ENCODE measurements around the gene SH3BGRL2. TPM values are rescaled to one million over a fixed set of nuclear protein-coding genes. Genes with fewer than 3 reads are reported as not detected.

Gene SH3BGRL2
- total RNA-seq, 1 experiment from 2014 or later: 11.8 TPM

DNA sequence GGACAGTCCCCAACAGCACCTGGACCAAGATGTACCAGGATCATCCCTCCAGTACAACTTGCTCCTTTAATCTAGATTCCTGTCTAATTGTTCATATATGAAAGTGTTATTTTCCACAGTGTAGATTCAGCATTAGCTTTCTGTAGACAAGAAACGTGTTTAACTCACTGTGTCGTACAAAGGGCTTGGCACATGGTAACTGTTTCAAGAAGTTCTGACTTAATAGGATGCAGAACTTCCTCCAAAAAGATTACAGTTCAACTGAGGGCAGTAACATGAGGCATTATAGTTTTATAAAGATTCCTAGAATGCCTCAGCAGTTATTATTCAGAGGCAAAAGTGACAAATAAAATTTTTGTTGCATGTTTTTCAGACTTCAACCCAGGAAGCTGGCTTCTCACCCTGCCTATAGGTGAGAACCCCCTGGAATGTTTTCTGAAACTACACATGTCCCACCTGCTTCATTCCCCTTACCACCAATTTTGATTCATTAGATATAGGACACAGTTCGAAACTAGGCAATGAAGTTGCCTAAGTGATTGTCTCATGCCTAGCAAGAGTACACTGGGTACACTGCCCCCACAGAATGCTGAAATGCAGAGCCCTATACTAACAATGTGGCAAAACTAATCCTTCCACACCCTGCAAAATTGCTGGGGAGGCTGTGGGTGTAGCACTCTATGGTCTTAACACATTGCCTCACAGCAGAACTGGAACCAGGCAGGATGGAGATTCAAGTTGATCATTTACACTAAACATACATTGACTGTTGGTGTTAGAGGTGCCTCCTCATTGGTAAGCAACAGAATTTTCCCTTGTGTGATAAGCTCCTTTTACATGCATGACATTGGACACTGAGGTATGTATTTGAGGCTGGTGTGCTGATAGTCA is 22.6 kb upstream of the SH3BGRL2 start:
- no peak overlapping the region for H3K23ac ChIP-seq (ENCODE audit: insufficient read length, low read depth, low read length)
- no peak overlapping the region for H2AFZ ChIP-seq (ENCODE audit: low read length)
- Mint-ChIP-seq H3K9me3 (no peaks in the 10 kb centered on the region), H3K4me1 (no peaks in the 10 kb centered on the region; a peak in 1 of 4 replicates), H3K27ac (no peak overlapping the region; a peak in 1 of 7 replicates), H3K36me3 (ENCODE audit: insufficient read depth in 1 of 3, low read depth in 3 of 3) (no peaks in the 10 kb centered on the region), H3K4me3 (no peak overlapping the region), H3K27me3 (ENCODE audit: low read depth) (no peaks in the 10 kb centered on the region)
- no peak for DNase-seq
- H3K9me3 ChIP-seq (ENCODE audit: control insufficient read depth, low read depth, low read length): no peaks in the 10 kb centered on the region
- no peak overlapping the region for H2AK5ac ChIP-seq (ENCODE audit: insufficient read length, low read length)
- no peak overlapping the region for H2BK15ac ChIP-seq (ENCODE audit: low read depth, low read length)
- no peak overlapping the region for H3K27ac ChIP-seq (ENCODE audit: insufficient read length, low read depth, low read length)
- no peak overlapping the region for H3K18ac ChIP-seq (ENCODE audit: insufficient read length, low read depth, low read length)
- no peaks in the 10 kb centered on the region for H3K79me2 ChIP-seq (ENCODE audit: insufficient read depth, low read length)
- H4K5ac ChIP-seq (ENCODE audit: insufficient read length, low read depth, low read length): no peak overlapping the region
- H4K8ac ChIP-seq (replicated peaks; ENCODE audit: insufficient read length, low read depth, low read length): no peak overlapping the region
- H3K4me2 ChIP-seq (ENCODE audit: insufficient read depth, insufficient read length, low read length): no peak overlapping the region
- no peaks in the 10 kb centered on the region for H3K4me1 ChIP-seq (ENCODE audit: insufficient read depth, low read length)
- no peak overlapping the region for H2BK5ac ChIP-seq (ENCODE audit: insufficient read length, low read length)
- TF ChIP-seq, protein P1, sequence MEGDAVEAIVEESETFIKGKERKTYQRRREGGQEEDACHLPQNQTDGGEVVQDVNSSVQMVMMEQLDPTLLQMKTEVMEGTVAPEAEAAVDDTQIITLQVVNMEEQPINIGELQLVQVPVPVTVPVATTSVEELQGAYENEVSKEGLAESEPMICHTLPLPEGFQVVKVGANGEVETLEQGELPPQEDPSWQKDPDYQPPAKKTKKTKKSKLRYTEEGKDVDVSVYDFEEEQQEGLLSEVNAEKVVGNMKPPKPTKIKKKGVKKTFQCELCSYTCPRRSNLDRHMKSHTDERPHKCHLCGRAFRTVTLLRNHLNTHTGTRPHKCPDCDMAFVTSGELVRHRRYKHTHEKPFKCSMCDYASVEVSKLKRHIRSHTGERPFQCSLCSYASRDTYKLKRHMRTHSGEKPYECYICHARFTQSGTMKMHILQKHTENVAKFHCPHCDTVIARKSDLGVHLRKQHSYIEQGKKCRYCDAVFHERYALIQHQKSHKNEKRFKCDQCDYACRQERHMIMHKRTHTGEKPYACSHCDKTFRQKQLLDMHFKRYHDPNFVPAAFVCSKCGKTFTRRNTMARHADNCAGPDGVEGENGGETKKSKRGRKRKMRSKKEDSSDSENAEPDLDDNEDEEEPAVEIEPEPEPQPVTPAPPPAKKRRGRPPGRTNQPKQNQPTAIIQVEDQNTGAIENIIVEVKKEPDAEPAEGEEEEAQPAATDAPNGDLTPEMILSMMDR (conservative IDR thresholded peaks at IDR 0.05): no peak
- no peak overlapping the region for H3K4ac ChIP-seq (ENCODE audit: low read depth, low read length)
- H3K27me3 ChIP-seq (ENCODE audit: insufficient read depth, low read length): no peaks in the 10 kb centered on the region
- H3K14ac ChIP-seq (ENCODE audit: insufficient read depth, low read length): no peak overlapping the region
- no peaks in the 10 kb centered on the region for H3K79me1 ChIP-seq (ENCODE audit: insufficient read depth, low read depth, low read length, poor library complexity, severe bottlenecking)
- H4K20me1 ChIP-seq (ENCODE audit: control insufficient read depth, insufficient read depth, insufficient read length): no peaks in the 10 kb centered on the region
- H2BK20ac ChIP-seq (ENCODE audit: low read depth, low read length, poor library complexity, severe bottlenecking): no peak overlapping the region
- H3K56ac ChIP-seq (ENCODE audit: insufficient read length, low read depth, low read length): no peak overlapping the region
- WGBS (ENCODE audit: extremely low coverage, insufficient read length, low lambda C conversion rate): no CpG with 5 or more reads among the region's 3 CpGs
- no peak overlapping the region for H3T11ph ChIP-seq (ENCODE audit: low read length)
- H2BK120ac ChIP-seq (ENCODE audit: low read depth, low read length, poor library complexity, severe bottlenecking): no peak overlapping the region
- H3K23me2 ChIP-seq (ENCODE audit: insufficient read length, low read depth, low read length, poor library complexity, severe bottlenecking): no peaks in the 10 kb centered on the region
- H3K9ac ChIP-seq (ENCODE audit: extremely low read depth, insufficient read length, low read length): no peak overlapping the region
- H4K91ac ChIP-seq (ENCODE audit: insufficient read length, low read depth, low read length): no peak overlapping the region
- H2BK12ac ChIP-seq (ENCODE audit: insufficient read length, low read depth, low read length): no peak overlapping the region

Data from H9 (cell line).